NB4 (cell line): ENCODE measurements around the gene SNX22.

Source experiments
- CTCF ChIP-seq: IDR thresholded peaks from one replicate; pipeline ENCODE4 v1.5.1; 2012; ENCODE audit warnings: low read depth, low read length
- MYC ChIP-seq: IDR thresholded peaks from 2 replicates; pipeline ENCODE4 v1.6.1; 2011; ENCODE audit warnings: low read depth, low read length
- POLR2A ChIP-seq: IDR thresholded peaks from 2 replicates; pipeline ENCODE4 v1.6.1; 2011; ENCODE audit warnings: mild to moderate bottlenecking; ENCODE audit not compliant: insufficient read length; ENCODE audit errors: extremely low read depth

GRCh38 chr15:64130159-64130558 is 21.4 kb upstream of the SNX22 start:
- TF ChIP-seq CTCF (no peak), MYC (no peak), POLR2A (no peak)
